Naive thymus-derived CD8-positive, alpha-beta T cell (primary cell): ENCODE measurements around the gene STIM1. TPM values are rescaled to one million over a fixed set of nuclear protein-coding genes. Genes with fewer than 3 reads are reported as not detected.
"Not testable (repeated sequence)": the region's sequence is repeated elsewhere in the genome, so short reads cannot be mapped to it uniquely, and the experiment has no call there.

Source experiments
- ATAC-seq, 2 donors: fragments of 150-1000 bp; cut with Tn5 transposase in 1 of 2; sonication (Bioruptor Pico), chemical (Tn5 transposase) in 1 of 2; 1 replicate in 1 of 2; 2 replicates in 1 of 2; pipeline ENCODE4 v1.10.0; 2021; ENCODE audit warnings: mild to moderate bottlenecking in 2 of 2, moderate library complexity in 2 of 2
- POLR2A ChIA-PET: fragments of 350-600 bp; sonication (Branson Sonifier 250); formaldehyde crosslinking; loops from one replicate; lab custom pipeline; 2021; ENCODE audit warnings: antibody characterized with exemption; lab: Charles Lee
- DNase-seq, 10 donors: peaks; one replicate each; pipeline versions ENCODE4 v3.0.0 to v3.0.0-alpha.2; 2020 to 2022
- H3K27ac Mint-ChIP-seq, 10 donors: one replicate each; pipeline ENCODE4 v1.8.0; 2020 to 2022; ENCODE audit warnings: mild to moderate bottlenecking in 10 of 10, mixed read lengths in 10 of 10, moderate library complexity in 4 of 10, inconsistent platforms in 1 of 10
- H3K27me3 Mint-ChIP-seq, 5 donors: one replicate each; pipeline ENCODE4 v1.8.0; 2021 to 2022; ENCODE audit warnings: mixed read lengths in 5 of 5
- H3K36me3 Mint-ChIP-seq, 3 donors: one replicate each; pipeline ENCODE4 v1.8.0; 2020 to 2022; ENCODE audit warnings: mixed read lengths in 3 of 3, mild to moderate bottlenecking in 2 of 3, inconsistent platforms in 1 of 3
- H3K4me1 Mint-ChIP-seq, 4 donors: one replicate each; pipeline ENCODE4 v1.8.0; 2021 to 2022; ENCODE audit warnings: mixed read lengths in 4 of 4
- H3K4me3 Mint-ChIP-seq, 10 donors: one replicate each; pipeline ENCODE4 v1.8.0; 2020 to 2022; ENCODE audit warnings: mild to moderate bottlenecking in 10 of 10, mixed read lengths in 10 of 10, moderate library complexity in 6 of 10, inconsistent platforms in 1 of 10
- H3K9me3 Mint-ChIP-seq, 9 donors: one replicate each; pipeline ENCODE4 v1.8.0; 2020 to 2022; ENCODE audit warnings: mixed read lengths in 9 of 9, mild to moderate bottlenecking in 3 of 9, inconsistent platforms in 1 of 9, moderate library complexity in 1 of 9
- polyA plus RNA-seq, 3 donors: library from polyadenylated mRNA; unstranded; fragments of 300-500 nt; fragmentation: Illumina TruSeq; gene quantifications; one replicate each; pipeline ENCODE4 v1.2.3, GENCODE V29; 2021
- total RNA-seq, 8 experiments: library from RNA in 2 of 8; stranded (reverse) in 2 of 8; gene quantifications; one replicate each; pipeline ENCODE4 v1.2.3 and lab custom pipeline; 2021 to 2026

STIM1 gene
- total and polyA plus RNA-seq, 5 experiments from 2014 or later, result 33.4 to 101 (median 39.0) TPM

GRCh38 chr11:4039011-4039410 is 183.5 kb downstream of the STIM1 start:
- H3K4me1 Mint-ChIP-seq, result peaks cover 33 to 61% (median 56%) of the 10 kb centered on the region in 4 donors
- peaks cover 0 to 8% (median 0%) of the 10 kb centered on the region in 9 donors for H3K9me3 Mint-ChIP-seq
- no peak overlapping the region for H3K4me3 Mint-ChIP-seq
- no peak for DNase-seq
- ATAC-seq, result no peak
- peak overlapping the region in 2 of 10 donors; percentile 1 to 65 for H3K27ac Mint-ChIP-seq
- POLR2A ChIA-PET, result interaction anchor here (0.8 to 0.9 kb wide), 2 partner anchors 14 to 19 kb away, joined by 3 read pairs; no protein-coding TSS in a partner anchor
- peaks cover 4 to 19% (median 14%) of the 10 kb centered on the region in 3 donors for H3K36me3 Mint-ChIP-seq
- H3K27me3 Mint-ChIP-seq, result no peaks in the 10 kb centered on the region

DNA sequence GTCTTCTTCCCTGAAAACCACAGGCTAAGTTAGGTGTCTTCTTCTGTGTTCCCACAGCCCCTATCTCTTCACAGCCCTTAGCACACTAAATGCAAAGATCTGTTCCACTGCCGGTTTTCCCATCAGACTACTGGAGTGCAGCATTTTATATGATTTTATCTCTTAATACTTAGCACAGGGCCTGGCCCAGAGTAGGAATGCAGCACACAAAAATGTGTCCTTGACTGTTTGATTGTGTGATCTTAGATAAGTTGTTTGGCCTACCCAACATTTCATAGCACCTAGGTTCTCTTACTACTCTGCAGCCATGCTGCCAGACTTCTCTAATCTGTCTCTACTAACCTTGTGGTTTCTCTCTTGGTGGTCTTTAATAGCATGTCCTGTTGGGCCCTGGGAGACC is 185.0 kb downstream of the STIM1 start:
- H3K36me3 Mint-ChIP-seq, result peaks cover 4 to 15% (median 10%) of the 10 kb centered on the region in 3 donors
- DNase-seq (no peak), ATAC-seq (no peak)
- peaks cover 33 to 65% (median 59%) of the 10 kb centered on the region in 4 donors for H3K4me1 Mint-ChIP-seq
- peaks cover 0 to 8% (median 0%) of the 10 kb centered on the region in 9 donors for H3K9me3 Mint-ChIP-seq
- H3K27me3 Mint-ChIP-seq, result no peaks in the 10 kb centered on the region
- H3K27ac Mint-ChIP-seq, result peak overlapping the region in 7 of 10 donors; percentile 3 to 49 (median 24)
- H3K4me3 Mint-ChIP-seq, result no peak overlapping the region
- POLR2A ChIA-PET, result no interaction called here

GRCh38 chr11:4041731-4042391 is 186.4 kb downstream of the STIM1 start:
- Mint-ChIP-seq H3K4me1 (peaks cover 33 to 68% (median 54%) of the 10 kb centered on the region in 4 donors), H3K27ac (peak overlapping the region in 7 of 10 donors; percentile 2 to 63 (median 37))
- POLR2A ChIA-PET, result interaction anchor here (0.6 kb wide), 1 partner anchor 365 kb away, joined by 4 read pairs; no protein-coding TSS in a partner anchor

DNA sequence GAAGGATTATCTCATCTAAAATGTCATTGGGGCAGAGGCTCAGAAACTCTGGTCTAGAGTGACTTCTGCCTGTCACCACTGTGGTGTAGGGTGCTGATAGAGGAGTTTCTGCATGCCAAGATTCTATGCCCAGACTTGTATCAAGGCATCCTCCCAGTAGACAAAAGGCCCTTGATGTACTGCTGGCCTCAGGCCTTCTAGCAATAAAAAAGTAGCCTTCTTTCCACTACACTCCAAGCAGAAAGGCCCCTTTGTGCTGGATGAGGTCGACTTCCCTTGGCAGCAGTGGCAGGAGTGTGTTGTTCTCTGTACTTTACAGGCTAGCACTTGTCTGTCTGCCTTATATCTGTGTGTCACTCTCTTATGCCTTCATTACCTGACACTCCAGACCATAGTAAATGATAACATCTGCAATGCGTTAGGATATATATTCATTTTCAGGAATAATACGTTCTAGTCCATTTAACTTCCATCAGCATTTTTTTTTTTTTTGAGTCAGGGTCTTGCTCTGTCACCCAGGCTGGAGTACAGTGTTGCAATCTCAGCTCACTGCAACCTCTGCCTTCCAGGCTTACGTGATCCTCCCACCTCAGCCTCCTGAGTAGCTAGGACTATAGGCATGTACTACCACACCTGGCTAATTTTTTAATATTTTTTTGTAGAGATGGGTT is 189.6 kb downstream of the STIM1 start:
- Mint-ChIP-seq H3K4me1 (peaks cover 29 to 56% (median 48%) of the 10 kb centered on the region in 4 donors), H3K27ac (peak overlapping the region in 8 of 10 donors; percentile 52 to 79 (median 64)), H3K27me3 (no peaks in the 10 kb centered on the region), H3K4me3 (no peak overlapping the region), H3K36me3 (peaks cover 0 to 27% (median 3%) of the 10 kb centered on the region in 3 donors), H3K9me3 (no peaks in the 10 kb centered on the region)
- no peak for DNase-seq
- ATAC-seq, result no peak
- POLR2A ChIA-PET, result interaction anchor here (0.6 kb wide), 1 partner anchor 24 kb away, joined by 3 read pairs; no protein-coding TSS in a partner anchor

More at GRCh38 chr11:4041731-4042391, 186.4 kb downstream of the STIM1 start:
- DNase-seq (no peak), ATAC-seq (no peak)
- H3K27me3 Mint-ChIP-seq, result no peaks in the 10 kb centered on the region
- H3K36me3 Mint-ChIP-seq, result peaks cover 0 to 18% (median 0%) of the 10 kb centered on the region in 3 donors
- H3K9me3 Mint-ChIP-seq, result no peaks in the 10 kb centered on the region
- H3K4me3 Mint-ChIP-seq, result no peak overlapping the region

DNA sequence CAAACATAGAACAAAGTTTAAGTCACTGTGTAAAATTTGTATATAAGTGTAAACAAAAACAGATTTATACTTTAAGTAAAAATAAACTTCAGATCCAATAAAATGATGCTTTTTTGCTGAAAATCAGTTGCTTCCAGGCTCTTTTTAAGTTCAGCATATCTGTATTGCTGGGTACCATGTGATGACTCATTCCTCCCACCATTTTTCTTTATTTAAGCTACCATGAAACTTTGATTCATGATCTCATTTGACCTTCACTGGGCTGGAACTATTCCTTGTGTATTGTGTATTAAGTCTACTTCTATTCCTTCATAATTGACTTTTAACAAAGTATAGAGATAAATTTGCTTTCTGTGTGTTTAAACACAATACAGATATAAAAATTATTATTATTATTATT is 192.9 kb downstream of the STIM1 start:
- Mint-ChIP-seq H3K36me3 (peaks cover 0 to 48% (median 15%) of the 10 kb centered on the region in 3 donors), H3K27me3 (no peaks in the 10 kb centered on the region), H3K4me3 (no peak overlapping the region), H3K9me3 (no peaks in the 10 kb centered on the region), H3K27ac (no peak overlapping the region), H3K4me1 (peaks cover 19 to 33% (median 26%) of the 10 kb centered on the region in 4 donors)
- DNase-seq (no peak), ATAC-seq (no peak)
- POLR2A ChIA-PET, result interaction anchor here (0.5 kb wide), 1 partner anchor 153 kb away, joined by 7 read pairs; no protein-coding TSS in a partner anchor

- H3K27ac Mint-ChIP-seq, result no peak overlapping the region
- H3K9me3 Mint-ChIP-seq, result no peaks in the 10 kb centered on the region
- ATAC-seq (no peak), DNase-seq (no peak)
- peaks cover 0 to 46% (median 15%) of the 10 kb centered on the region in 3 donors for H3K36me3 Mint-ChIP-seq
- H3K4me3 Mint-ChIP-seq, result no peak overlapping the region
- POLR2A ChIA-PET, result interaction anchor here (0.7 to 1.2 kb wide), 3 partner anchors 15 to 23 kb away, joined by 4 to 5 read pairs (median 4); no protein-coding TSS in a partner anchor
- peaks cover 17 to 29% (median 22%) of the 10 kb centered on the region in 4 donors for H3K4me1 Mint-ChIP-seq
- no peaks in the 10 kb centered on the region for H3K27me3 Mint-ChIP-seq
Measured at GRCh38 chr11:4049006-4049405, 193.5 kb downstream of the STIM1 start.

- Mint-ChIP-seq H3K9me3 (no peaks in the 10 kb centered on the region), H3K27me3 (no peaks in the 10 kb centered on the region), H3K4me3 (no peak overlapping the region), H3K4me1 (peaks cover 12 to 23% (median 19%) of the 10 kb centered on the region in 4 donors), H3K27ac (peak overlapping the region in 1 of 10 donors; percentile 30), H3K36me3 (peaks cover 0 to 46% (median 15%) of the 10 kb centered on the region in 3 donors)
- ATAC-seq, result no peak
- DNase-seq, result no peak
- POLR2A ChIA-PET, result interaction anchor here (1.1 to 1.5 kb wide), 3 partner anchors 14 to 195 kb away, joined by 4 read pairs; partner anchors contain the start of gene STIM1
Measured at GRCh38 chr11:4050138-4050537, 194.7 kb downstream of the STIM1 start.

GRCh38 chr11:4053200-4053599 is 197.7 kb downstream of the STIM1 start:
- peaks cover 3 to 61% (median 25%) of the 10 kb centered on the region in 3 donors for H3K36me3 Mint-ChIP-seq
- H3K9me3 Mint-ChIP-seq, H3K4me3 Mint-ChIP-seq, H3K27ac Mint-ChIP-seq, DNase-seq, H3K27me3 Mint-ChIP-seq, ATAC-seq: not testable (repeated sequence)
- POLR2A ChIA-PET, result interaction anchor here (0.6 kb wide), 1 partner anchor 128 kb away, joined by 3 read pairs; no protein-coding TSS in a partner anchor
- peaks cover 17 to 36% (median 31%) of the 10 kb centered on the region in 4 donors for H3K4me1 Mint-ChIP-seq

GRCh38 chr11:4054643-4055042 is 199.2 kb downstream of the STIM1 start:
- Mint-ChIP-seq H3K4me1 (peaks cover 21 to 43% (median 39%) of the 10 kb centered on the region in 4 donors), H3K36me3 (peaks cover 8 to 66% (median 30%) of the 10 kb centered on the region in 3 donors), H3K27me3 (no peaks in the 10 kb centered on the region), H3K9me3 (no peaks in the 10 kb centered on the region), H3K27ac (peak overlapping the region in 3 of 10 donors; percentile 4 to 77 (median 56)), H3K4me3 (no peak overlapping the region)
- POLR2A ChIA-PET, result no interaction called here
- no peak for ATAC-seq
- DNase-seq, result no peak

GRCh38 chr11:4059424-4059823 is 204.0 kb downstream of the STIM1 start:
- POLR2A ChIA-PET, result no interaction called here
- DNase-seq (no peak), ATAC-seq (no peak)
- Mint-ChIP-seq H3K36me3 (peaks cover 8 to 84% (median 32%) of the 10 kb centered on the region in 3 donors), H3K27ac (peak overlapping the region in 2 of 10 donors; percentile 8 to 60), H3K27me3 (no peaks in the 10 kb centered on the region), H3K4me1 (peaks cover 19 to 52% (median 44%) of the 10 kb centered on the region in 4 donors), H3K9me3 (no peaks in the 10 kb centered on the region), H3K4me3 (no peak overlapping the region)

GRCh38 chr11:4060182-4060923 is 204.9 kb downstream of the STIM1 start:
- H3K4me1 Mint-ChIP-seq, result peaks cover 18 to 54% (median 49%) of the 10 kb centered on the region in 4 donors
- POLR2A ChIA-PET, result no interaction called here
- H3K27ac Mint-ChIP-seq, result peak overlapping the region in 8 of 10 donors; percentile 28 to 81 (median 44)
- no peaks in the 10 kb centered on the region for H3K27me3 Mint-ChIP-seq
- H3K4me3 Mint-ChIP-seq, result no peak overlapping the region
- H3K36me3 Mint-ChIP-seq, result peaks cover 8 to 82% (median 29%) of the 10 kb centered on the region in 3 donors
- no peak for ATAC-seq
- DNase-seq, result no peak
- H3K9me3 Mint-ChIP-seq, result no peaks in the 10 kb centered on the region

DNA sequence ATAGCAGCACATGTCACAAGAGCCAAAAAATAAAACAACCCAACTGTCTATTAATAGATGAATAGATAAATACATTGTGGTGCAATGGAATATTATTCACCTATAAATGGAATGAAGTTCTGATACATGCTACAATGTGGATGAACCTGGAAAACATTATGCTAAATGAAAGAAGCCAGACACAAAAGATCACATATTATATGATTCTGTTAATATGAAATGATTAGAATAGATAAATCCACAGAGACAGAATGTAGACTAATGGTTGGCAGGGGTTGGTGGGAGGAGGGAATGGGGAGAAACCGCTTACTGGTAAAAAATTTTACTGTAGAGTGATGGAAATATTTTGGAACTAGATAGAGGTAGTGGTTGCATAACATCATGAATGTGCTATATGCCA is 206.2 kb downstream of the STIM1 start:
- H3K4me1 Mint-ChIP-seq, result peaks cover 26 to 56% (median 53%) of the 10 kb centered on the region in 4 donors
- peaks cover 8 to 70% (median 21%) of the 10 kb centered on the region in 3 donors for H3K36me3 Mint-ChIP-seq
- no peak overlapping the region for H3K4me3 Mint-ChIP-seq
- peak overlapping the region in 5 of 10 donors; percentile 7 to 37 (median 27) for H3K27ac Mint-ChIP-seq
- ATAC-seq (no peak), DNase-seq (no peak)
- POLR2A ChIA-PET, result no interaction called here
- H3K27me3 Mint-ChIP-seq, result no peaks in the 10 kb centered on the region
- no peaks in the 10 kb centered on the region for H3K9me3 Mint-ChIP-seq
